Neural cell (in vitro differentiated cells): ENCODE measurements around the gene SMARCD1. TPM values are rescaled to one million over a fixed set of nuclear protein-coding genes. Genes with fewer than 3 reads are reported as not detected.

ENCODE experiments used
- H2AFZ ChIP-seq: fragments of 200-600, 300-800 bp; sonication (generic), shearing (Covaris generic); 2 replicates; pipeline ENCODE4 v1.6.0; 2014; ENCODE audit warnings: low read depth, mild to moderate bottlenecking, antibody characterized with exemption, low read length, moderate library complexity
- H3F3A ChIP-seq: fragments of 200-600 bp; shearing (Covaris generic); 2 replicates; pipeline ENCODE4 v1.6.1; 2016; ENCODE audit warnings: mild to moderate bottlenecking, moderate library complexity, mixed read lengths, antibody characterized with exemption, low read length; ENCODE audit not compliant: insufficient read depth, poor library complexity, severe bottlenecking
- H3K27ac ChIP-seq: fragments of 200-600, 300-800 bp; sonication (generic), shearing (Covaris generic); 2 replicates; pipeline ENCODE4 v1.5.1; 2014; ENCODE audit warnings: mild to moderate bottlenecking, low read length, moderate library complexity
- H3K27me3 ChIP-seq: fragments of 300-800, 200-600 bp; sonication (generic), shearing (Covaris generic); 2 replicates; pipeline ENCODE4 v1.6.0; 2014; ENCODE audit warnings: mild to moderate bottlenecking, low read depth, low read length, moderate library complexity; ENCODE audit not compliant: insufficient read depth
- H3K36me3 ChIP-seq: fragments of 300-800, 200-600 bp; sonication (generic), shearing (Covaris generic); 2 replicates; pipeline ENCODE4 v1.5.1; 2014; ENCODE audit warnings: mild to moderate bottlenecking, antibody characterized with exemption, low read length, moderate library complexity; ENCODE audit not compliant: insufficient read depth
- H3K4me2 ChIP-seq: fragments of 300-800, 200-600 bp; sonication (generic), shearing (Covaris generic); 2 replicates; pipeline ENCODE4 v1.6.0; 2014; ENCODE audit warnings: mild to moderate bottlenecking, low read length
- H3K4me3 ChIP-seq: fragments of 300-800, 200-600 bp; sonication (generic), shearing (Covaris generic); 2 replicates; pipeline ENCODE4 v1.5.1; 2014; ENCODE audit warnings: mild to moderate bottlenecking, low read length, moderate library complexity
- H3K79me2 ChIP-seq: fragments of 200-600 bp; shearing (Covaris generic); replicated peaks from 2 replicates; pipeline ENCODE4 v1.6.0; 2014; ENCODE audit warnings: mild to moderate bottlenecking, low read length, moderate library complexity; ENCODE audit not compliant: insufficient read depth
- H3K9ac ChIP-seq: fragments of 300-800, 200-600 bp; sonication (generic), shearing (Covaris generic); 2 replicates; pipeline ENCODE4 v1.6.1; 2016; ENCODE audit warnings: mild to moderate bottlenecking, low read length, mixed read lengths
- H3K9me2 ChIP-seq: fragments of 200-600 bp; shearing (Covaris generic); 2 replicates; pipeline ENCODE4 v1.6.1; 2016; ENCODE audit warnings: mild to moderate bottlenecking, low read length, mixed read lengths; ENCODE audit not compliant: insufficient read depth
- H3K9me3 ChIP-seq: fragments of 200-600, 300-800 bp; sonication (generic), shearing (Covaris generic); 2 replicates; pipeline ENCODE4 v1.6.1; 2016; ENCODE audit warnings: mild to moderate bottlenecking, mixed run types, low read length, moderate library complexity, mixed read lengths
- H4K20me1 ChIP-seq: fragments of 200-600 bp; shearing (Covaris generic); 2 replicates; pipeline ENCODE4 v1.6.1; 2016; ENCODE audit warnings: mild to moderate bottlenecking, mixed run types; ENCODE audit not compliant: insufficient read depth
- EP300 ChIP-seq: fragments of 450-650 bp; conservative IDR thresholded peaks from 2 replicates; pipeline ENCODE4 v1.6.1; 2014; ENCODE audit warnings: antibody characterized with exemption, mild to moderate bottlenecking, moderate library complexity; ENCODE audit not compliant: poor library complexity, severe bottlenecking
- EZH2 ChIP-seq: fragments of 200-600, 300-800 bp; shearing (Covaris generic), sonication (generic); IDR thresholded peaks from 2 replicates; pipeline ENCODE4 v1.6.1; 2014; ENCODE audit warnings: antibody characterized with exemption, low read length, borderline replicate concordance, mild to moderate bottlenecking; ENCODE audit not compliant: insufficient read depth, poor library complexity, severe bottlenecking
- MXI1 ChIP-seq: fragments of 450-650 bp; conservative IDR thresholded peaks from 2 replicates; pipeline ENCODE4 v1.6.1; 2014; ENCODE audit warnings: antibody characterized with exemption, mild to moderate bottlenecking; ENCODE audit not compliant: poor library complexity, severe bottlenecking
- POLR2AphosphoS5 ChIP-seq: IDR thresholded peaks from 2 replicates; pipeline ENCODE4 v1.6.1; 2012
- RAD21 ChIP-seq: fragments of 450-650 bp; conservative IDR thresholded peaks from 2 replicates; pipeline ENCODE4 v1.6.1; 2014; ENCODE audit warnings: antibody characterized with exemption, mild to moderate bottlenecking, moderate library complexity
- REST ChIP-seq: IDR thresholded peaks from 2 replicates; pipeline ENCODE4 v1.6.1; 2012; ENCODE audit warnings: borderline replicate concordance
- SMC3 ChIP-seq: fragments of 450-650 bp; conservative IDR thresholded peaks from 2 replicates; pipeline ENCODE4 v1.6.1; 2014; ENCODE audit warnings: antibody characterized with exemption, mild to moderate bottlenecking, moderate library complexity; ENCODE audit not compliant: poor library complexity
- TAF1 ChIP-seq: IDR thresholded peaks from 2 replicates; pipeline ENCODE4 v1.6.1; 2012; ENCODE audit warnings: low read depth
- polyA plus RNA-seq: library from polyadenylated mRNA; depleted of rRNA; stranded (reverse); fragments of >200 nt; gene quantifications from 2 replicates; pipeline ENCODE4 v1.2.3, GENCODE V29; 2014
- TF ChIP-seq, protein P1 (sequence below): fragments of 450-650 bp; IDR thresholded peaks from 2 replicates; pipeline ENCODE4 v1.5.1; 2014; ENCODE audit warnings: antibody characterized with exemption, mild to moderate bottlenecking, moderate library complexity; ENCODE audit not compliant: poor library complexity, severe bottlenecking

Gene SMARCD1
- polyA plus RNA-seq, 1 donor from 2014 or later, result 90.9 TPM

- H3K4me3 ChIP-seq, result no peak overlapping the region
- H2AFZ ChIP-seq, result no peak overlapping the region
- H3K27me3 ChIP-seq, result no peaks in the 10 kb centered on the region
- H3K9ac ChIP-seq, result no peak overlapping the region
- TF ChIP-seq EP300, result no peak
- TF ChIP-seq MXI1, result no peak
- TF ChIP-seq SMC3, result no peak
- no peak for TF ChIP-seq REST
- no peak for TF ChIP-seq RAD21
- TF ChIP-seq, protein P1, sequence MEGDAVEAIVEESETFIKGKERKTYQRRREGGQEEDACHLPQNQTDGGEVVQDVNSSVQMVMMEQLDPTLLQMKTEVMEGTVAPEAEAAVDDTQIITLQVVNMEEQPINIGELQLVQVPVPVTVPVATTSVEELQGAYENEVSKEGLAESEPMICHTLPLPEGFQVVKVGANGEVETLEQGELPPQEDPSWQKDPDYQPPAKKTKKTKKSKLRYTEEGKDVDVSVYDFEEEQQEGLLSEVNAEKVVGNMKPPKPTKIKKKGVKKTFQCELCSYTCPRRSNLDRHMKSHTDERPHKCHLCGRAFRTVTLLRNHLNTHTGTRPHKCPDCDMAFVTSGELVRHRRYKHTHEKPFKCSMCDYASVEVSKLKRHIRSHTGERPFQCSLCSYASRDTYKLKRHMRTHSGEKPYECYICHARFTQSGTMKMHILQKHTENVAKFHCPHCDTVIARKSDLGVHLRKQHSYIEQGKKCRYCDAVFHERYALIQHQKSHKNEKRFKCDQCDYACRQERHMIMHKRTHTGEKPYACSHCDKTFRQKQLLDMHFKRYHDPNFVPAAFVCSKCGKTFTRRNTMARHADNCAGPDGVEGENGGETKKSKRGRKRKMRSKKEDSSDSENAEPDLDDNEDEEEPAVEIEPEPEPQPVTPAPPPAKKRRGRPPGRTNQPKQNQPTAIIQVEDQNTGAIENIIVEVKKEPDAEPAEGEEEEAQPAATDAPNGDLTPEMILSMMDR, result no peak
- TF ChIP-seq POLR2AphosphoS5, result no peak
- TF ChIP-seq EZH2, result no peak
- no peak for TF ChIP-seq TAF1
- no peaks in the 10 kb centered on the region for H3K9me3 ChIP-seq
- no peaks in the 10 kb centered on the region for H3F3A ChIP-seq
- no peak overlapping the region for H3K27ac ChIP-seq
- H3K9me2 ChIP-seq, result no peaks in the 10 kb centered on the region
- H3K79me2 ChIP-seq, result no peaks in the 10 kb centered on the region
- H3K36me3 ChIP-seq, result no peaks in the 10 kb centered on the region
- no peak overlapping the region for H3K4me2 ChIP-seq
- H4K20me1 ChIP-seq, result no peaks in the 10 kb centered on the region
Observed at GRCh38 chr12:50047693-50048250, 37.4 kb upstream of the SMARCD1 start.

DNA sequence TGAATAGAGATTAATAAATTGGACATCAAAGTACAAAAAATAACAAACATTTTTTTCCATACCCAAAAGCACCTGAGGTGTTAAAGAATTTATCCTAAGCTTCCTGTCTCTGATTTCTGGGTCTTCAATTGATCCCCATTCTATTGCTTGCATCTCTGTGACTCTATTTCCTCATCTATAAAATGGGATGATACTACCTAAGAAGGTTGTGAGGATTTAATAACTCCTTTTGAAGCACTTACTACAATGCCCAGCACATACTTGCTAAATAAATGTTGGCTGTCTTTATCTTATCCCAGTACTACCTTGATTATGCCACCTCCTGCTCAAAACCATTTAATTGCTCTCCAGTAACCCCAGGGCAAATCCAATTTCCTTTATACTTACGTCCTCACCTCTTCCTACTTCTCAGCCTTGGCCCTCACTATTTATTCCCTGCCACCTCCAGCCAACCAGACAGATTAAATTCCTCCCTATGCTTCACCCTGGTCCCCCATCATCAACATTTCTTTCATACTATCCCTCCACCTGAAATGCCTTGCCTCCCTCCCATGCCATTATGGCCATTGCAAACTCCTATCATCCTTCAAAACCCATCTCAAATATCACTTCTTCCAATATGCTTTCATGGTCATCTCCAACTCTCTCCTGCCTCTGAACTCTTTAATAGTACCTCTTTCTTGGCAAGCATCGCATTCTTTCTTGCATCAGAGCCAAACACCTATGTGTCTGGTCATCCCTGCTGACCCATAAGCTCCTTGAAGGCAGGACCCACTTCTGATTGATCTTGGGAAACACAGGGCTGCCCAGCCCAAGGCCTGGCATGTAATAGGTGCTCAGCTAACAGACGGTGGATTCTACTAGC lies 35.7 kb upstream of the SMARCD1 start:
- Histone ChIP-seq H2AFZ (no peak overlapping the region), H3K9me3 (no peaks in the 10 kb centered on the region), H3K4me3 (no peak overlapping the region), H3K9me2 (no peaks in the 10 kb centered on the region), H3K9ac (no peak overlapping the region), H3K79me2 (no peaks in the 10 kb centered on the region), H3K27me3 (no peaks in the 10 kb centered on the region), H3K27ac (no peak overlapping the region), H3K4me2 (no peak overlapping the region), H3F3A (no peaks in the 10 kb centered on the region), H3K36me3 (no peaks in the 10 kb centered on the region), H4K20me1 (no peaks in the 10 kb centered on the region)
- TF ChIP-seq SMC3 (no peak), EP300 (no peak), EZH2 (no peak), POLR2AphosphoS5 (no peak), TAF1 (no peak), RAD21 (no peak), MXI1 (no peak), REST (no peak)
- TF ChIP-seq, protein P1, result no peak
